Measurements from ENCODE around the gene LINGO4. TPM values are rescaled to one million over a fixed set of nuclear protein-coding genes. Genes with fewer than 3 reads are reported as not detected.

LINGO4 gene
- total and polyA plus RNA-seq, 2 of the 13 experiments (the other 11 are each of a cell fraction or from before 2014, with no cell fraction given): 0.02 to 0.05 TPM

- TF ChIP-seq FOXP4 (CRISPR knock-in tag; IDR thresholded peaks at IDR 0.05): peak; percentile 20; the same call in 1 of the 2 replicates
- no peak for TF ChIP-seq RFXANK (CRISPR knock-in tag; IDR thresholded peaks at IDR 0.05)
- no peak for TF ChIP-seq ZNF224 (CRISPR knock-in tag; IDR thresholded peaks at IDR 0.05)
- TF ChIP-seq MZF1 (CRISPR knock-in tag; IDR thresholded peaks at IDR 0.05; ENCODE audit: borderline replicate concordance): 0 out of 2 replicates have a peak, but pooled peaks have one; percentile 70
- no peak for TF ChIP-seq ZNF460 (CRISPR knock-in tag; IDR thresholded peaks at IDR 0.05; ENCODE audit: borderline replicate concordance)
- TF ChIP-seq ZBED4 (CRISPR knock-in tag; IDR thresholded peaks at IDR 0.05; ENCODE audit: borderline replicate concordance): peak; percentile 49; the same call in 1 of the 2 replicates
- no peak for TF ChIP-seq GMEB2 (CRISPR knock-in tag; IDR thresholded peaks at IDR 0.05; ENCODE audit: low read depth)
- TF ChIP-seq POLR2G (IDR thresholded peaks at IDR 0.05; ENCODE audit: low read depth, low read length): peak; percentile 91
- TF ChIP-seq AGO1 (IDR thresholded peaks at IDR 0.05; ENCODE audit: low read depth, low read length, poor library complexity, severe bottlenecking): no peak
- no peak for TF ChIP-seq PTBP1 (IDR thresholded peaks at IDR 0.05; ENCODE audit: low read depth, low read length, poor library complexity, severe bottlenecking)
- no peak for TF ChIP-seq ZXDC (CRISPR knock-in tag; IDR thresholded peaks at IDR 0.05)
- no peak for TF ChIP-seq ATRX (CRISPR knock-in tag; IDR thresholded peaks at IDR 0.05; ENCODE audit: borderline replicate concordance)
- peak; percentile 68; the same call in 1 of the 2 replicates for TF ChIP-seq HIVEP1 (CRISPR knock-in tag; IDR thresholded peaks at IDR 0.05)
These were observed 42.0 kb downstream of the LINGO4 start, which contains the start of gene MRPL9 (continued) for GRCh38 chr1:151762941-151763921.

Data from HepG2 (cell line).